ENCODE data around the gene GPRC5B.

Gene GPRC5B

DNA sequence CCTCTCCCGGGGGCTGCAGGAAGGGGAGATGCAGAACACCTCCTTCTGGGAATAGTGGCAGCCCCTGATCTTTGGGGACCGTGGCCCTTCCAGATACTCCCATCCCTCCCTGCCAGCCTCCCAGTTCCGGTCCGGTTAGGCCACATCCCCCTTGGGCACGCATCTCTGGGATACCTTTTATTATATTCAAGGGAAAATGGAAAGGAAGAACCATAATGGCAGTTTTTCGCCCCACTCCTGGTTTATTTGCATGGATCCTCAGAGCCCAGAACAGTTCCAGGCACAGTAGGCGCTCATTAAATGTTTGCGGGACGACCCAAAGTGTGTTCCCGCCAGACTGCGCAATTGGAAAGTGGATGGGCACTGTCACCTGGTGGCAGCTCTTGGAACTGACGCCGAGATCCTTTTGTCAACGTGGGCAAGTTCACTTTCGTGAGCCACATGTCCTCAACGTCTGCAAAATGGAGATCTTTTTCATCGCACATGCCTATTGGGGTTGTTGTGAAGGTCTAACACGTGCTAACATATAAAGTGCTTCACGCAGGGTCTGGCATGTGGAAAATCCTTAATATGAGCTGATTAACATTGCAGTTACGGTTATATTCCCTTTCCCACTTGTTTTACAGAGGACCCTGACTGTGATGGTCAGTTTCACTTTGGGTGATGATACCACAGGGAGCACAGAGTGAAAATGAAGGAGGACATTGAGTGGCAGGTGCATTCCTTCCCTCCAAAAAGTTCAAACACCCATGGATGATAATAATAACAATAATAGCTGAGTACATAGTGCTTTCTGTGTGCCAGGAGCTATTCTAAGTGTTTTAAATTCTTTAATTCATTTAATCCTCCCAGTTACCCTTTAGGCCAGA, 1.7 kb upstream of the GPRC5B start:
- H3K4me3 ChIP-seq (ENCODE audit: low read depth, low read length): no peak overlapping the region
- peak; percentile 53 for DNase-seq (ENCODE audit: low read depth)

DNA sequence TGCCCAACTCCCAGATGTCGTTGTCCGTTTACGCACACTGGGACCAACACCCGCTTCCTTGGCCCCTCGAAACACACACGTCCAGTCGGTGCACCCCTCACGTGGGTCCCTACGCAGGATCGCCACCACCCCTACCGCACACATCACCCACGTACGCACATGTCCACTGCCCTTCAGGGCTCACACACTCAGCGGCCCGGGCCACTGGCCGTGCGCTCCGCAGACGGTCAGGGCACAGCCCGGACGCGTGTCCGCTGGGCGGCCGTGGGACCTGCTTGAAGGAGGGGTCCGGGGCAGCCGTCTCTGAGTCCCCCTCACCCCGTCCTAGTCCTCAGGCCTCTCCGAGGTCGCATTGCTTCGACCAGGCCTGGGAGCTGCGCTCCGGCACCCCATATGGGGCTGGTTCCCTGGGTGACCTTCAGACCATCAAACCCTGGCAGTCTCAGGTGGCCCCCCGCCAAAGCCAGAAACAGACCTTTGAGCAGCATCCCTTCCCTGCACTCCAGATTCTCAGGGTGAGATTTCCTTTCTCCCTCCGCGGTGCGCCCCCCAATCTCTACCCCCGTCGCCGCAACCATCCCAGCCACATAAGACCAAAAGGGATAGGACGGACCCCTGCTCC, 914 bp upstream of the GPRC5B start:
- TF ChIP-seq, protein P1, sequence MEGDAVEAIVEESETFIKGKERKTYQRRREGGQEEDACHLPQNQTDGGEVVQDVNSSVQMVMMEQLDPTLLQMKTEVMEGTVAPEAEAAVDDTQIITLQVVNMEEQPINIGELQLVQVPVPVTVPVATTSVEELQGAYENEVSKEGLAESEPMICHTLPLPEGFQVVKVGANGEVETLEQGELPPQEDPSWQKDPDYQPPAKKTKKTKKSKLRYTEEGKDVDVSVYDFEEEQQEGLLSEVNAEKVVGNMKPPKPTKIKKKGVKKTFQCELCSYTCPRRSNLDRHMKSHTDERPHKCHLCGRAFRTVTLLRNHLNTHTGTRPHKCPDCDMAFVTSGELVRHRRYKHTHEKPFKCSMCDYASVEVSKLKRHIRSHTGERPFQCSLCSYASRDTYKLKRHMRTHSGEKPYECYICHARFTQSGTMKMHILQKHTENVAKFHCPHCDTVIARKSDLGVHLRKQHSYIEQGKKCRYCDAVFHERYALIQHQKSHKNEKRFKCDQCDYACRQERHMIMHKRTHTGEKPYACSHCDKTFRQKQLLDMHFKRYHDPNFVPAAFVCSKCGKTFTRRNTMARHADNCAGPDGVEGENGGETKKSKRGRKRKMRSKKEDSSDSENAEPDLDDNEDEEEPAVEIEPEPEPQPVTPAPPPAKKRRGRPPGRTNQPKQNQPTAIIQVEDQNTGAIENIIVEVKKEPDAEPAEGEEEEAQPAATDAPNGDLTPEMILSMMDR (IDR thresholded peaks at IDR 0.05; ENCODE audit: low read depth, low read length, missing control alignments): no peak
- no peak for DNase-seq (ENCODE audit: low read depth)
- no peak overlapping the region for H3K4me3 ChIP-seq (ENCODE audit: low read depth, low read length)

More for the DNA sequence above, 1.7 kb upstream of the GPRC5B start:
- TF ChIP-seq, protein P1 (IDR thresholded peaks at IDR 0.05; ENCODE audit: low read depth, low read length, missing control alignments): peak; percentile 100

DNA sequence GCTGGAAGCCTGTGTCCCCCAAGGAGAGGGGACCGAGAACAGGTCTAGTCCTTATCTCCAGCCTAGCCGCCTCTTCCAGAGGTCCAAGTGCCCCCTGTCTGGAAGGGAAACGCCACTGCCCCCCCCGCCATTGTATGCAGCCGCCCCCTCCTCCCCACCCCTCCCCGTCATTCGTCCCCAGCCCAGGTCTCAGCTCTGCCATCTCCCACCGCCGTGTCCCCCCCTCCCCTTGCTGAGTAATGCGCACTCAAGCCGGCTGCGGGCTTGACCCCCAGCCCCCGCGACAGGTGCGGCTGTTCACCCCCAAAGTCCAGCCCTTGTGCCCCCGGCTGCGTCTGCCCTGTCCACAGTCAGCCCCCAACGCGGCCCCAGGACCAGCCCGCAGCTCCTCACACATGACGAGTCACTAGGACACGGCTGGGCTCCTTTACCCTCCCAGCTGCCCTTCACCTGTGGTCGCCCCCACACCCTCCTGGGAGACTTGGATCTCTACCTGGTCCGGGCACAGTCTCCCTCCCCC, 622 bp downstream of the GPRC5B start:
- TF ChIP-seq, protein P1 (IDR thresholded peaks at IDR 0.05; ENCODE audit: low read depth, low read length, missing control alignments): no peak
- no peak for DNase-seq (ENCODE audit: low read depth)
- H3K4me3 ChIP-seq (ENCODE audit: low read depth, low read length): no peak overlapping the region

DNA sequence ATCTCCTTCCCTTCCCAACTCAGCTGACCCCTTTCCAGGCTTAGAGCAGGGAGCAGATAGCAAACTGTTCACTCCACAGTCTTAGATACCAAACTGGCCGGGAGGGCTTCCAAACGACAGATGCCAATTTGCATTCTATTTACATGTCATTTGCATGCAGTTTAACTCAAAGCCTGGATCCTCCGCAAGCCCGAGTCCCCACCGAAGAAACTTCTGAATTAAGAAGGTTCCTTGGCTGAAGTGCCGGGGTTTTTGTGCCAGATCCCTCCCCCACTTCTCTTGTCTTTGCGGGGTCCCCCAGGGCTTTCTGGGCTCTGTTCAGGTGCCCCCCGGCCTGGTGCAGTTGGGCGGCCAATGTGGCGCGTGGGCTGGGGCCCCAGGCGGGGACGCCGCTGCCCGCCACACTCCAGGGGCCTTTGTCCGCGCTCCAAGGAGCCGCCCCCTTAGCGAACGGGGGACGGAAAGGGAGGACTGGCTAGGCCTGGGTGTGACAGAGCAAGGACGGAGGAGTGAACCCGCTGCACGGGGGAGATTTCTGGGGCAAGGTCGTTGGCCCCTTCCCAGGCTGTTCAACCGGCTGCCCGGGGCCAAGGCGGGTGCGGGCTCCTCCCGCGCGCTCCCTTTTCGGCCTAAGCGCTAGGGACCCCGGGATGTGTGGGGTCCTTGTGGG, 1.2 kb downstream of the GPRC5B start:
- TF ChIP-seq, protein P1 (IDR thresholded peaks at IDR 0.05; ENCODE audit: low read depth, low read length, missing control alignments): no peak
- no peak overlapping the region for H3K4me3 ChIP-seq (ENCODE audit: low read depth, low read length)
- no peak for DNase-seq (ENCODE audit: low read depth)

GRCh38 chr16:19882646-19883045, 2.0 kb downstream of the GPRC5B start:
- DNase-seq (ENCODE audit: low read depth): no peak
- TF ChIP-seq, protein P1 (IDR thresholded peaks at IDR 0.05; ENCODE audit: low read depth, low read length, missing control alignments): no peak
- H3K4me3 ChIP-seq (ENCODE audit: low read depth, low read length): no peak overlapping the region

GRCh38 chr16:19882186-19882585, 2.5 kb downstream of the GPRC5B start:
- no peak overlapping the region for H3K4me3 ChIP-seq (ENCODE audit: low read depth, low read length)
- TF ChIP-seq, protein P1 (IDR thresholded peaks at IDR 0.05; ENCODE audit: low read depth, low read length, missing control alignments): no peak

More at GRCh38 chr16:19882186-19882585, 2.5 kb downstream of the GPRC5B start:
- no peak for DNase-seq (ENCODE audit: low read depth)
